HG02970 (cell line): ENCODE data around the gene ANKS4B.
A peak's percentile ranks its signal among the peaks of the same experiment; 100 is the strongest.
"Not testable (repeated sequence)": the region's sequence is repeated elsewhere in the genome, so short reads cannot be mapped to it uniquely, and the experiment has no call there.

Source experiments
- ATAC-seq: cut with Tn5 transposase; IDR thresholded peaks from one replicate; pipeline ENCODE4 v1.9.1; 2021; ENCODE audit warnings: mild to moderate bottlenecking, moderate library complexity, moderate number of reproducible peaks; ENCODE audit not compliant: unreplicated experiment, low FRiP score

The ANKS4B gene

GRCh38 chr16:21260870-21261791 is 27.6 kb downstream of the ANKS4B start:
- no peak for ATAC-seq

- no peak for ATAC-seq
Measured at GRCh38 chr16:21262779-21263639, 29.5 kb downstream of the ANKS4B start.

- ATAC-seq, result peak; percentile 62
Measured at GRCh38 chr16:21263640-21264570, 30.4 kb downstream of the ANKS4B start.

- no peak for ATAC-seq
Measured at GRCh38 chr16:21264571-21265036, 31.1 kb downstream of the ANKS4B start.

- ATAC-seq, result no peak
Measured at GRCh38 chr16:21265104-21265837, 31.8 kb downstream of the ANKS4B start.

GRCh38 chr16:21267298-21267697 is 33.8 kb downstream of the ANKS4B start:
- no peak for ATAC-seq

GRCh38 chr16:21268236-21268635 is 34.7 kb downstream of the ANKS4B start:
- ATAC-seq, result no peak

GRCh38 chr16:21272253-21272652 is 38.8 kb downstream of the ANKS4B start:
- no peak for ATAC-seq

GRCh38 chr16:21272763-21273162 is 39.3 kb downstream of the ANKS4B start:
- ATAC-seq, result not testable (repeated sequence)

- no peak for ATAC-seq
Measured at GRCh38 chr16:21274172-21274726, 40.8 kb downstream of the ANKS4B start.

- ATAC-seq, result no peak
Measured at GRCh38 chr16:21275529-21275928, 42.0 kb downstream of the ANKS4B start.

GRCh38 chr16:21276090-21276489 is 42.6 kb downstream of the ANKS4B start:
- ATAC-seq, result no peak

- ATAC-seq, result no peak
Measured at GRCh38 chr16:21277045-21277926, 43.8 kb downstream of the ANKS4B start.

GRCh38 chr16:21277927-21278706 is 44.6 kb downstream of the ANKS4B start, which contains the start of gene CRYM:
Gene CRYM (minus strand): TSS chr16:21278290. CDS start chr16:21278251, 39 bp downstream.
- ATAC-seq, result peak; percentile 59

GRCh38 chr16:21279501-21279900 is 46.0 kb downstream of the ANKS4B start:
- ATAC-seq, result no peak

- no peak for ATAC-seq
Measured at GRCh38 chr16:21281698-21282389, 48.3 kb downstream of the ANKS4B start.
